Uterus (tissue), 2 donors: ENCODE data around the gene AQP11.

Source experiments
- CTCF ChIP-seq, 4 experiments: fragments of 200-600 bp in 2 of 4; fragments of 450-650 bp in 2 of 4; sonication (generic) in 2 of 4; IDR thresholded peaks; one replicate each; pipeline ENCODE4 v1.5.1; 2016 to 2019; ENCODE audit warnings: antibody characterized with exemption in 4 of 4, mild to moderate bottlenecking in 2 of 4, moderate library complexity in 1 of 4
- POLR2A ChIP-seq, 2 donors: fragments of 450-650 bp; IDR thresholded peaks; one replicate each; pipeline ENCODE4 v1.6.1; 2016; ENCODE audit warnings: antibody characterized with exemption in 2 of 2, mild to moderate bottlenecking in 1 of 2, moderate library complexity in 1 of 2

- TF ChIP-seq CTCF (IDR thresholded peaks at IDR 0.05): no peak
- TF ChIP-seq POLR2A (IDR thresholded peaks at IDR 0.05): no peak
Measured at GRCh38 chr11:77548552-77549445, 41.0 kb upstream of the AQP11 start.
